Stimulated activated CD8-positive, alpha-beta memory T cell treated with anti-CD3 and anti-CD28 coated beads, Interleukin-4, amount 100 ng/mL, for 1 hour (primary cell): ENCODE data around the gene RUBCNL.

Source experiments
- DNase-seq, 2 donors: peaks; one replicate each; pipeline ENCODE4 v3.0.0-alpha.2; 2020; ENCODE audit warnings: low read depth in 2 of 2, low spot score in 1 of 2

RUBCNL gene

GRCh38 chr13:46342538-46342937 lies 44.5 kb downstream of the RUBCNL start:
- no peak for DNase-seq

GRCh38 chr13:46341112-46341711 lies 45.8 kb downstream of the RUBCNL start:
- no peak for DNase-seq

- DNase-seq = no peak
These were observed 46.4 kb downstream of the RUBCNL start for GRCh38 chr13:46340631-46341111.

GRCh38 chr13:46340011-46340410 lies 47.0 kb downstream of the RUBCNL start:
- DNase-seq = no peak

- DNase-seq = no peak
These were observed 47.9 kb downstream of the RUBCNL start for GRCh38 chr13:46339035-46339666.

- no peak for DNase-seq
These were observed 49.4 kb downstream of the RUBCNL start for GRCh38 chr13:46337700-46338099.

GRCh38 chr13:46334035-46334822 lies 52.8 kb downstream of the RUBCNL start:
- DNase-seq = no peak

GRCh38 chr13:46332772-46333171 lies 54.3 kb downstream of the RUBCNL start:
- DNase-seq = no peak

GRCh38 chr13:46329624-46330023 lies 57.4 kb downstream of the RUBCNL start:
- DNase-seq = no peak

- no peak for DNase-seq
These were observed 59.8 kb downstream of the RUBCNL start for GRCh38 chr13:46327246-46327645.

GRCh38 chr13:46324976-46325375 lies 62.1 kb downstream of the RUBCNL start:
- DNase-seq = no peak

- DNase-seq = peak; percentile 45 to 46
These were observed 65.4 kb downstream of the RUBCNL start for GRCh38 chr13:46321494-46322225.

GRCh38 chr13:46320821-46321220 lies 66.2 kb downstream of the RUBCNL start:
- DNase-seq = no peak

- no peak for DNase-seq
These were observed 66.6 kb downstream of the RUBCNL start for GRCh38 chr13:46320406-46320805.

GRCh38 chr13:46318986-46319385 lies 68.1 kb downstream of the RUBCNL start:
- DNase-seq = no peak

- DNase-seq = no peak
These were observed 69.9 kb downstream of the RUBCNL start for GRCh38 chr13:46317120-46317519.

GRCh38 chr13:46315491-46316075 lies 71.5 kb downstream of the RUBCNL start:
- no peak for DNase-seq

GRCh38 chr13:46315036-46315435 lies 72.0 kb downstream of the RUBCNL start:
- no peak for DNase-seq

GRCh38 chr13:46314587-46314986 lies 72.5 kb downstream of the RUBCNL start:
- DNase-seq = no peak

GRCh38 chr13:46313432-46314257 lies 73.4 kb downstream of the RUBCNL start:
- no peak for DNase-seq
